Glutamatergic neuron (in vitro differentiated cells): ENCODE data around the gene YLPM1. TPM values are rescaled to one million over a fixed set of nuclear protein-coding genes. Genes with fewer than 3 reads are reported as not detected.

ENCODE experiments used
- DNase-seq: peaks from one replicate; pipeline ENCODE4 v3.0.0; 2022
- H3K27ac Mint-ChIP-seq: one replicate; pipeline ENCODE4 v1.8.0; 2020; ENCODE audit warnings: mild to moderate bottlenecking, mixed read lengths, inconsistent platforms; ENCODE audit not compliant: unreplicated experiment
- H3K27me3 Mint-ChIP-seq: one replicate; pipeline ENCODE4 v1.8.0; 2020; ENCODE audit warnings: mild to moderate bottlenecking, moderate library complexity, mixed read lengths, inconsistent platforms; ENCODE audit not compliant: unreplicated experiment
- H3K36me3 Mint-ChIP-seq: one replicate; pipeline ENCODE4 v1.8.0; 2020; ENCODE audit warnings: mild to moderate bottlenecking, mixed read lengths, inconsistent platforms; ENCODE audit not compliant: unreplicated experiment
- H3K4me1 Mint-ChIP-seq: one replicate; pipeline ENCODE4 v1.8.0; 2020; ENCODE audit warnings: mild to moderate bottlenecking, low read depth, mixed read lengths, inconsistent platforms; ENCODE audit not compliant: unreplicated experiment
- H3K4me3 Mint-ChIP-seq: one replicate; pipeline ENCODE4 v1.8.0; 2020; ENCODE audit warnings: mild to moderate bottlenecking, mixed read lengths, inconsistent platforms; ENCODE audit not compliant: unreplicated experiment
- H3K9me3 Mint-ChIP-seq: one replicate; pipeline ENCODE4 v1.8.0; 2020; ENCODE audit warnings: mild to moderate bottlenecking, moderate library complexity, mixed read lengths, inconsistent platforms; ENCODE audit not compliant: unreplicated experiment
- CTCF ChIP-seq: fragments of 200-600 bp; sonication (generic); IDR thresholded peaks from one replicate; pipeline ENCODE4 v1.5.0; 2021; ENCODE audit not compliant: partially characterized antibody, unreplicated experiment
- total RNA-seq: library from RNA; stranded (reverse); fragmentation: NEBNext Ultra II Directional; extraction: Animal tissue kit (Norgen Biotek cat#: 25700); gene quantifications from one replicate; pipeline ENCODE4 v1.2.1, GENCODE V29; 2021; ENCODE audit not compliant: unreplicated experiment

Gene YLPM1
- total RNA-seq, 1 donor from 2014 or later: 99.9 TPM

- Mint-ChIP-seq H3K9me3 (no peaks in the 10 kb centered on the region), H3K27me3 (no peaks in the 10 kb centered on the region), H3K4me3 (no peak overlapping the region), H3K36me3 (no peaks in the 10 kb centered on the region), H3K4me1 (peaks cover 14% of the 10 kb centered on the region), H3K27ac (no peak overlapping the region)
- no peak for TF ChIP-seq CTCF
- no peak for DNase-seq
These were observed 29.9 kb upstream of the YLPM1 start for GRCh38 chr14:74733221-74733620.

GRCh38 chr14:74735125-74735524 lies 28.0 kb upstream of the YLPM1 start:
- Mint-ChIP-seq H3K9me3 (no peaks in the 10 kb centered on the region), H3K4me3 (no peak overlapping the region)
- no peak for TF ChIP-seq CTCF

GRCh38 chr14:74737753-74738325 lies 25.3 kb upstream of the YLPM1 start:
- no peaks in the 10 kb centered on the region for H3K36me3 Mint-ChIP-seq
- no peaks in the 10 kb centered on the region for H3K27me3 Mint-ChIP-seq
- no peaks in the 10 kb centered on the region for H3K9me3 Mint-ChIP-seq
- H3K4me1 Mint-ChIP-seq: peaks cover 10% of the 10 kb centered on the region
- H3K4me3 Mint-ChIP-seq: no peak overlapping the region
- no peak for TF ChIP-seq CTCF
- no peak for DNase-seq
- no peak overlapping the region for H3K27ac Mint-ChIP-seq

More at GRCh38 chr14:74735125-74735524, 28.0 kb upstream of the YLPM1 start:
- Mint-ChIP-seq H3K27ac (no peak overlapping the region), H3K27me3 (no peaks in the 10 kb centered on the region), H3K36me3 (no peaks in the 10 kb centered on the region), H3K4me1 (peaks cover 14% of the 10 kb centered on the region)
- DNase-seq: no peak

- no peak for TF ChIP-seq CTCF
- DNase-seq: no peak
- no peak overlapping the region for H3K4me3 Mint-ChIP-seq
- H3K27ac Mint-ChIP-seq: no peak overlapping the region
- H3K9me3 Mint-ChIP-seq: no peaks in the 10 kb centered on the region
- H3K36me3 Mint-ChIP-seq: no peaks in the 10 kb centered on the region
- no peaks in the 10 kb centered on the region for H3K4me1 Mint-ChIP-seq
- H3K27me3 Mint-ChIP-seq: no peaks in the 10 kb centered on the region
These were observed 23.7 kb upstream of the YLPM1 start for GRCh38 chr14:74739293-74740030.

GRCh38 chr14:74747237-74747636 lies 15.9 kb upstream of the YLPM1 start:
- TF ChIP-seq CTCF: no peak
- H3K27ac Mint-ChIP-seq: no peak overlapping the region
- H3K27me3 Mint-ChIP-seq: no peaks in the 10 kb centered on the region
- H3K9me3 Mint-ChIP-seq: peaks cover 2% of the 10 kb centered on the region
- no peak for DNase-seq
- H3K36me3 Mint-ChIP-seq: peaks cover 7% of the 10 kb centered on the region
- H3K4me1 Mint-ChIP-seq: no peaks in the 10 kb centered on the region
- no peak overlapping the region for H3K4me3 Mint-ChIP-seq
